Stimulated activated CD4-positive, alpha-beta T cell treated with anti-CD3 and anti-CD28 coated beads, Interleukin-4, amount 100 ng/mL, for 1 hour (primary cell): Measurements from ENCODE around the gene RALGAPA2.

Source experiments
- DNase-seq: peaks from one replicate; pipeline ENCODE4 v3.0.0-alpha.2; 2020

Gene RALGAPA2

DNA sequence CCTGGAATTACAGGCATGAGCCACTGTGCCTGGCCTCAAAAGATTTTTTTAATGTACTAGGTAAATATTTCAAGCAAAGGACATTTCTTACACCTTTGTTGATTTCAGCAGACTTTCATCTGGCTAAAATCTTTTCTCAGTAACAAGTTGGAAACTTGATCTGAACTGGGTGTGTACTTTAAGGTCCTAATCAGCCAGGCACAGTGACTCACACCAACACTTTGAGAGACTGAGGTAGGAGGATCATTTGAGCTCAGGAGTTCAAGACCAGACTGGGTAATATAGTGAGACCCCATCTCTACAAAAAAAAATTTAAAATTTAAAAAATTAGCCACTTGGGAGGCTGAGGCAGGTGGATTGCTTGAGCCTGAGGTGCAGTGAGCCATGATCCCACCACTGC lies 7.0 kb upstream of the RALGAPA2 start:
- DNase-seq, result no peak

DNA sequence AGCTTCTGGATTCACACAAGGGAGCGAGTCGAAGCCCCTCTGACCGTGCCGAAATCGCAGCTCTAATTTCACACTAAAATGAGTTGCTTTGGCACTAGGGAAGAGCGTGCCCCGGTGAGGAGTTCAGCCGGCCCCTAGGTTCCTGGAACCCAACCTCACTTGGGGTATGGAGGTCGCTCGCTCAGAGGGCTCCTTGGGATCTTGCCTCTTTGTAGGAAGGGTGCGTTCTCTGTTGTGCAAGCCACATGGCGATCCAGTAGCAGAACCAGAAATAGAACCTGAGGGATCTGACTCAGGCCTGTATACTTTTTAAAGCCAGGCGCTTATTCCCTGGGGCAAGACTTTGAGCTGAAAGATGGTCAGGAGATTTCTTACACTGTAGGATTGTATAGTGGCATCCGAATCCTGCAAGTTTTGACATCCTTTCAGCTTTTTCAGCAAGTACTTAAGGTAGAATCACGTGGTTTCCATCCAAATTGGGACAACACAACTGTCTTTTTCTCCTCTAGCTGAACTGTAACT lies 861 bp upstream of the RALGAPA2 start:
- no peak for DNase-seq

DNA sequence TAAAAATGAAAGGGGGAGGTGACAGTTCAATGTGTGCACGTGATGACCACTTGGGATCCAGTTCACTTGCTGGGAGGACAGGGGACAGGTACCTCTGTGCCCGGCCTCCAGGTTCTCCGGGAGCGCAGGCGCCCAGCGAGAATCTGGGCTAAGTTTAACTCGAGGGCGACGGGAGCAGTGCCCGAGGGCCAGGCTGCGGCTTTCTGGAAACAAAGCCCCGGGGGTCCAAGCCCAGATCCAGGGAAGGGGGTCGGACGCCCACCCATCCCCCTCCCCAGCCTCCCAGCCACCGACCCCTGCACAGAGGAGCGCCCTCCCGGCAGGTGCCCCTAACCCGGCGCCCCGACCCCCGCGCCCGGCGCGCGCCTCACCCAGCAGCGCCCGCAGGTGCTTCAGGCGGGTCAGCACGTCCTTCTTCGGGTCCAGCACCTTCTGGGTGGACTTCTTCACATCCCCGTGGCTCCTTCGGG lies 405 bp downstream of the RALGAPA2 start:
- no peak for DNase-seq

DNA sequence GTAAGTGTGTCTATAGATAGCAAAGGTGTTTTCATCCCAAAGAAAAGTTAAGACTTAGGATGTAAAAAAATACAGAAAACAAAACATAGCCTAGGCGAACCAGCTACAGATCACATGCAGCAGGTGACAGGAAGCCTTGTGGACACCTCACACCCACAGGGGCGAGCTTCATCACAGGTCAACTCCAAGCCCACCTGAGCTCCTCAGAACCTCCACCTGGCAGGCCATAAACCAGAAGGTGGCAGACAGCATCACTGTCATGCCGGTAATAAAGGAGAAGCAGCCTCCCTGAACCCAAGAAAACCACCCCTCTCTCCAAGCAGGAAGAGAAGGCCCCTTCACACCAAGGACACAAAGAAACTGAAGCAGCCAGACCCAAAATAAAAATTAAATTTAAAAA lies 1.0 kb downstream of the RALGAPA2 start:
- no peak for DNase-seq

DNA sequence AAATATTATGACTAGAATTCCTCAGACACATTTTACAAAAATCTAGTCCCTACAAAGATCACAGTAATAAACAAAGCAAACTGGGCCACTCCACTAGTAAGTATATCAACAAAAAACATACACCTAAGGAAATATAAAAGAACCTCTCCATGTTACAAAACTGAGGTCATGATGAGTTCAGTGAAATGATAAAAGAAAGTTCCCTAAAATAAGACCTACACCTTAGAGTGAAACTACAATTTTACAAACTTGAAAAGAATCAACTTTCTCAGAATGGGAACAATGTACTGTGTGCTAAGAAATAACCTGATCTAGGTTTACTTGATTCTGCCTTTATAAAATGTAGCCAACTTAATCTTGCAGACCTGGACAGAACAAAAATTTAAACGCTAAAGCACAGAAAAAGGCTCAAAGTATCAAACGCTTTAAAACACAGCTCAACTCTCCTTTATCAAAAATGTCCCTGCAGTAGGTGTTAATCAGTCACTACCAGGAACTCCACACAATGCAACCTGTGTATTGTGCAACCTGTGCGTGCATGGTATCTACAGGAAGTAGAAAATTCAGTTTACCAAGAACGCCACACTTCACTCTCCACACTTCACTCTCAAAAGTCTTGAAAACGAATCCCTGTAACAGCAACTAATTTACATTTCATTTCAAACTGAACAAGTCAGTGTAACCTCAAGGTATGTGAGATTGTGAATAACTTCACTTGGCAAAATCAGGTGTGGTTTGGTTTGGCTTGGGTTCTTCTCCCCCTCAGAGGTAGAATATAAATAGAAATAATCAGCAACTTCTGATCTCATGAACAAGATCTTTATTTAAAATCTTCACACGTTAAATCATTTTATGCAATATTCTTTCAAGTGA lies 1.8 kb downstream of the RALGAPA2 start:
- peak; percentile 5 for DNase-seq

DNA sequence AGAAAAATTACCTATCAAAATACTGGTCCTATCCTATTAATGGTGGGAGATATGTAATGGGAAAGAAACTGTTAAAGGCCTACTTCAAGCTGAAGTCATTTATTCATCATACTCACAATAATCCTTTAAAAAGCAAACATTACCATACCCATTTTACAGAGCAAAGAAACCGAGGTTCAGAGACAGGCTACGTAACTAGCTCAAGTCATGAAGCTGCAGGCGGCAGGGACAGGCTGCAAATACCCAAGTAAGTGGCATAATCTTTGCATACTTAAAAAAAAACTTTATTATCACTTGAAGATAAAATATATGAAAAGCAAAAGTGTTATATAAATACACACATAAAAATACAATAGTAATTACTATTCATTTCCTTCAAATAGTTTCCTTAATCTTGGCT lies 2.6 kb downstream of the RALGAPA2 start:
- no peak for DNase-seq

DNA sequence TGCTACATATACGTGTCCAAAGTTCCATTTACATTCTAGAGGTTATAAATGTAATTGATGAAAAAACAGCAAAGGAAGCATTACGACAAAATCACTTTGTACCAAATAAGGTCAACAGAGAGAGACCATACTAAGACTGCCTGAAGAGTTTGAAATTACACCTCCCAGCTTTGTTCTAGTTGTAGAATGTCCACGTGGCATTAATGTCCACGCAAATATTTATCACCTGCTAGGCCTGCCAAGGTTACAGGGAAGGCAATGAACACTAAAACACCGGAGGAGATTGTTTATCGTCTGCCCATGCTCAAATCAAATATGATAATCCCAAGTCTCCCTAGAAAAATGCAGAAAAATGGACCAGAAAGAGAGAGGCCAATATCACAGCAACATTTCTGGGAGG lies 6.2 kb downstream of the RALGAPA2 start:
- DNase-seq, result no peak

DNA sequence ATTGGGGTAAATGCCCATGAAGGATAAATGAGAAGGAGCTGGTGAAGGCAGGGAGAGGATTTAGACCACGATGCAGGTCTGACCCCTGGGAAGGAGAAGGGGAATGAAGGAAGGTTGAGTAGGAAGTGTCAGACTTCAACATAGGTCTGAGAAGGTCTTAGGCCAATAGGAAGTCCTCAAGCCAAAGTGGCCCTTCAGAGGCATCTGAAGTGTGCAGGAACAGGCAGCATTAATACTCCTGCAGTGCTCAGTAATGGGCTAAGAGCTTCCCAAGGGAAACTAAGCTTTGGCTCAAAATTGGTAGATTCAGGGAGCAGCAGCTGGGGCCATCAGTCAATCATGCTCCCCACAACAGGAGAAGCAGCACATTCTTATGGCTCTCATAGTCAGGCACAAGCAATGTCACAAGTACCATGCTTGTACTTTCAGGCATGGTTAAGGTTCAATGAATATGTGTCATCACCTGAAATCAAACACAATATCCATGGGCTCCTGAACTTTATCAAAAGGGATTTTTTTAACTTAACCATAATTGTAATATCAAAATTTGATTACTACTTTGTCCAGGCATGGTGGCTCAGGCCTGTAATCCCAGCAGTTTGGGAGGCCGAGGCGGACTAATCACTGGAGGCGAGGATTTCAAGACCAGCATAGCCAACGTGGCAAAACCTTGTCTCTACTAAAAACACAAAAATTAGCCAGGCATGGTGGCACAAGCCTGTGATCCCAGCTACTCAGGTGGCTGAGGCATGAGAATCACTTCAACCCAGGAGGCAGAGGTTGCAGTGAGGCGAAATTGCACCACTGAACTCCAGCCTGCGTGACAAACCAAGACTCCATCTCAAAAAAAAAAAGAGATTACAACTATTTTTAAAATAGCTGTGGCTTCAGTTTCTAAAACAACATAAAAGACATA lies 9.9 kb downstream of the RALGAPA2 start:
- DNase-seq, result no peak

DNA sequence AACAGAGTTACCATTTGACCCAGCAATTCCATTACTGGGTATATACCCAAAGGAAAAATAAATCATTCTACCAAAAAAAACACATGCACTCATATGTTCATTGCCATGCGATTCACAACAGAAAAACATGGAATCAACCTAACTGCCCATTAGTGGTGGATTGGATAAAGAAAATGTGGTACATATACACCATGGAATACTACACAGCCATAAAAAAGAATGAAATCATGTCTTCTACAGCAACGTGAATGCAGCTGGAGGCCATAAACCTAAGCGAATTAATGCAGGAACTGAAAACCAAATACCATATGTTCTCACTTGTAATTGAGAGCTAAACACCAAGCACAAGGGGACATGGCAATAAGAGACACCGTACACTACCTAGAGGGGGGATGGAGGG lies 12.5 kb downstream of the RALGAPA2 start:
- DNase-seq, result no peak

DNA sequence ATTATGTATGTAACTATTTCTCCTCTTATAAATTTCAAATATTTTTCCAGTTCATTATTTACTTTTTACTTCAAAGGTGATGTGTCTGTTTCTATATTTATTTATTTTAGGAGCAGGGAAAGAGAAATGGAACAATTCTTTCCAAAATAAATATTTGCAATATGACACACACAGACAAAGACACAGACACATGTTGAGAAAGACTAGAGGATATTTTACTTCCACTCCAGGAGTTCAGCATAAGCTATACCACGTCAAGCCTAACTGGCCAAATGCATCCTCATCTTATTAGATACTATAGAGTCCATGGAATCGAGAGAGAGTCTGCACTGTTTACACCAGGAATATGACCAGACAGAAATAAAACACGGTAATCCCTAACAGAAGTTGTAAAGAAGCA lies 13.3 kb downstream of the RALGAPA2 start:
- DNase-seq, result no peak

DNA sequence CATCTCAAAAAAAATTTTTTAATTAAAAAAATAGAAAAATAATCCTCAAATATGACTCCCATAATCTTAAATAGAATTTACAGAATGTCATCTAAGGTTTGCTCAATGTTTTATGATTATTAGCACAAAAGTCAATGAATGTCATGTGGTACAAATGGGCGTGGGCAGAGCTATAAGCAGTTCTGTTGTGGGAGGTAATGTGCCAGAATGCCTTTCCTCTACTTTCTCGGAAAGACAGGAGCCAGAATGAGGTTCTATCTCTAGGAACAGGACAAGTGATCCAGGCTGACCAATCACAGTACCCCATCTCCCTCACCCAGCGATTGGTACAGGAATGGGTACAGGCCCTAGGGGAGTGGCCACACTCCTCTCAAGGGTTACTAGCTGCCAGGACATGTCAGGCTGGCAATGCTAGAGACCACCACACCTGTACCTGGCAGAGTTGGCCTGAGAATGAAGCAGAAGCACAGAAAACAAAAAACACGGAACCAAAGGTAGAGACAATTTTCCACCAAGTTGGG lies 15.1 kb downstream of the RALGAPA2 start:
- no peak for DNase-seq

DNA sequence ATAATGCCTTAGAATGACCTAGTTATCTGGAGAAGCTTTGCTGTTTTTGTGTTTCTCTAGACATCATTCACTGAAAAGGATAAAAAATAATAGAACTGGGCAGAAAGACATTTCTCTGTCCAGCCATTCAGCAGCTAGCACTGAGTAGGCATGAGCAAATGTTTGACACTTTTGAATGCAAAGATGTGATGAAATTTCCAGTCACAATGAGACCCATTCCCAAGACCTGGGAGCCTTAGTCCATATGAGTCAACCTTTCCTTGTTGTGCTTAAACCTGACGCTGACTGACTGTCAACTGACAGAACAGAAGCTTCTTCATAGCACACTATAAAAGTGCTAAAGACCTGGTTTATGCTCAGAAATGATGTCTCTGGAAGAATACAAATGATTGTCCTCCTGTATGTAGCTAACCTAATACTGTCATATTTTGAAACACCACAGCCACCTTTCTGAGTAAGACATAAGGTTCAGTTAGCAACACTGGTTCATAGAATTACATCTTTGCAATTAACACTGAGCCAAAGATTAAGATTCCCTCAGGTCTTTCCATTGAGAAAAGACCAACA lies 17.1 kb downstream of the RALGAPA2 start:
- DNase-seq, result no peak

DNA sequence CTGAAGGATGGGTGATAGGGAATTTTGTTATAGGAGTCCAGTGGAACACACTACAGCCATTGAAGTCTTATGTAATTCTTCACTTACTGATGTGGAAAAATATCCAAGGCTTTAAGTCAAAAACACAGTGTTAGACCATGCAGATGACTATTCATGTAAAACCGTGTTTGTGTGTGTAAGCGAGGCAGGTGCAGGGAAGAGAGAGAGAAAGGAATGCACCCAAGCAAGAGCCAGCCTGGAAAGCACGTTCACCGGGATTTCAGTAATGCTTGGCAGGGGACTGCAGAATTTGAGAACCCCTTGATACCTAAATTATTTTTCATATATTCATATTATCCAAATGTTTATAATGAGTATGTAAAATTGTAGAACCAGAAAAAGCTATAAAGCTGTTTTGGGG lies 17.9 kb downstream of the RALGAPA2 start:
- no peak for DNase-seq

DNA sequence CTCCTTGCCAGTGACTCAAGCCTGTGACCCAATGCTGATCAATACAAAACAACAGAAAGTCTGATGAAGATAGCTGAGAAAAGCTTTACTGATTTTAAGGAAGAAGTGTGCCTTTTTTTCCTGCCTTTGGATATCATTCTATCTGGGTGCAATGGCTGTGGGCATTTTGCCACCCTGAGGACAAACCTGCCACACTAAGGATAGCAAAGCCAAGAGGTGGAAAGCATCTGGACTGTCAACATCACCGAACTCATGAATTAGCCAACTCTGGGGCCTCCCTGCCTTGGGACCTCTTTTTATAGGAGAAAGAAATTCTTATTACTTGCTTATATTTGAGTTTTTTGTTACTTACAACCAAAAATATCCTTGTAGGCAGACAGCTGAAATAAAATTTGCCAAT lies 19.9 kb downstream of the RALGAPA2 start:
- no peak for DNase-seq

DNA sequence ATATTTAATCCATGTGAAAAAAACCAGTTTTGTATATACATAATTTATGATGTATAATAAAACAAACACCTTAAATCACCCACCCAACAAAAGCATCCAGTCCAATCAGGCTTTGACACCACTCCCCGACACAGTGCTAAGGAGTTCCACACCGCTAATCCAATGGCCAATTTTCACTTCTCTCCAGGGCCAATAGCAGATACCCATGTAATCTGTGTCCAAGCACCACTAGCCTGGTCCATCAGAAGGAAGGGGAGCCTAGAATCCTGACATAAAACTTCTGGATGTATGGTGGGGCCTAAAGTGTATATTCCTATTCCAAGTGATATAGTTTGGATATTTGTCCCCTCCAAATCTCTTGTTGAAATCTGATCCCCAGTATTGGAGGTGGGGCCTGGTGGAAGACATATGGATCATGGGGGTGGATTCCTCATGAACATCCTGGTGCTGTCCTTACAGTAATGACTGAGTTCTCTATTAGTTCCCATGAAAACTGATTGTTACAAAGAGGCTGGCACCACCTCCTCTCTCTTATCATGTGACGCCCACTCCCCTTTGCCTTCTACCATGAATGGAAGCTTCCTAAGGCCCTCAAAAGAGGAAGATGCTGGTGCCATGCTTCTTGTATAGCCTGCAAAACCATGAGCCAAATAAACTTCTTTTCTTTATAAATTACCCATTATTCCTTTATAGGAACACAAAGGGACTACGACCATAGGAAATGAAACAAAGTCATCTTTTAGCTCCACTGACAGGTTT lies 20.8 kb downstream of the RALGAPA2 start:
- no peak for DNase-seq

DNA sequence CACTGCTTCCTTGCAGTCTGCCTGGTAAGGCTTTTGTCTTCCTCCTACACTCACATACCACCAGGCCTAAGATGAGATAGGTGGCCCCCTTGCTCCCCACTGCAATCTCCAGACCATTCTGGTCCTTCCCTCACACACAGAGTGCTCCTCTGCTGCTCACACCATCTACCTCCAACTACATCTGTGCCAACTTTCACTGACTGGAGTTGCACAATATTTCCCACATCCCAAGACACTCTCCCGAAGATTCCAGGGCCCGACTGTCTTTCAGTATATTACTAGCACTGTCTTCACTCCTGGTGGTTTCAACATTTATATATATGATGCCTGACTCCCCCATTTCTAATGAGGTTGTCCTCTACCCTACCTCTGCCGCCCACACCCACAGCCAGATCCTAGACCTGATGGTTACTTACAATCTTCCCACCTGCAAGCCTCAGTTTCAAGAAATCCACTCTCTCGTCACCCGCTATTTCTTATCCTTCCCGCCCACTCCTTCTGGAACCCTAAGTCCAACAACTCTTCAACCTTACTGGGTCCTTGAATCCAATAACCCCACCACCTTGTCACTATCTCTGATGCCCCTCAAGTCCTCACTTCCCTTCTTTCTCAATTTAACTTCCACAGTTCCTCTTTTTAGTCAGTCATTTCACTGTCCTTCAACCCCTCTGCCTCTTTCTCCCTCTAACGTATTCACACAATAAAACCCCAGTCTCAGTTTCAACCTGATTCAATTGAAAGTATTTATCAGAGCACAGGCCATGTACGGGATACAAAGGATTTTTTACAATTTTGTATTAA lies 21.6 kb downstream of the RALGAPA2 start:
- no peak for DNase-seq

DNA sequence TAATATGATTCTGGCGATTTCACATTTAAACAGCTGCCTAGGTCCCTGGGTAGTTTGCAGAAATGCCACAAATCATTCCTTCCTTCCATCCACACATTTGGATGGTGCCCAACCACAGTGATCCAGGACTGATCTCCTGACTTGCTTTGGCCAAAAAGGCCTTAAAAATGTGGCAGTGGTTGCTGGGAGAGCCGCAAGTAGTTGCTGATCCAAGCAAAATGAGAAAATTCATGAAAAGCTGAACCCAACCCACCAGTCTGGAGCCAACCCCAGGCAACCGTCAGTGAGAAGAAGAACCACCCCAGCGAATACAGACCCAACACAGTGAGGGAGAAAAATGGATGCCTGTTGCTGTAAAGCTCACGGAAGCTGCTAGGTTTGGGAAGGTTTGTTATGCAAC lies 25.1 kb downstream of the RALGAPA2 start:
- DNase-seq, result no peak

DNA sequence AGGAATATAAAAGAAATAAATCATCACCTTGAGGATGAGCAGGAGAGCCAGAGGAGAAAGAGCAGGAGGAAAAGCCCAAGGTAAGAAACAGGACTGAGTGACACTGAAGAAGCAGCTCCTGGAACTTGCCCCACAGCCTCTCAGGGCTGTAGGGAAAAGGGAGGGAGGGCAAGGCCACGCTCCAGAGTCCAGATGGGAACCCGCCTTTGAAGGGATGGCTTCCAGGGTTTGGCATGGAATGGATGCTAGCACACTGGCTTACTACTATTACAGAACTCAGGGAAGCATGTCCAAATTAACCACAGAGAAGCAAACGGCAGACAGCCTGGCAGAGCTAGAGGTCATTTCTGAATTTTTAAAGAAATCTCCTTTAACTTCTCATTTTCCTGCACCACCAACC lies 26.8 kb downstream of the RALGAPA2 start:
- no peak for DNase-seq

DNA sequence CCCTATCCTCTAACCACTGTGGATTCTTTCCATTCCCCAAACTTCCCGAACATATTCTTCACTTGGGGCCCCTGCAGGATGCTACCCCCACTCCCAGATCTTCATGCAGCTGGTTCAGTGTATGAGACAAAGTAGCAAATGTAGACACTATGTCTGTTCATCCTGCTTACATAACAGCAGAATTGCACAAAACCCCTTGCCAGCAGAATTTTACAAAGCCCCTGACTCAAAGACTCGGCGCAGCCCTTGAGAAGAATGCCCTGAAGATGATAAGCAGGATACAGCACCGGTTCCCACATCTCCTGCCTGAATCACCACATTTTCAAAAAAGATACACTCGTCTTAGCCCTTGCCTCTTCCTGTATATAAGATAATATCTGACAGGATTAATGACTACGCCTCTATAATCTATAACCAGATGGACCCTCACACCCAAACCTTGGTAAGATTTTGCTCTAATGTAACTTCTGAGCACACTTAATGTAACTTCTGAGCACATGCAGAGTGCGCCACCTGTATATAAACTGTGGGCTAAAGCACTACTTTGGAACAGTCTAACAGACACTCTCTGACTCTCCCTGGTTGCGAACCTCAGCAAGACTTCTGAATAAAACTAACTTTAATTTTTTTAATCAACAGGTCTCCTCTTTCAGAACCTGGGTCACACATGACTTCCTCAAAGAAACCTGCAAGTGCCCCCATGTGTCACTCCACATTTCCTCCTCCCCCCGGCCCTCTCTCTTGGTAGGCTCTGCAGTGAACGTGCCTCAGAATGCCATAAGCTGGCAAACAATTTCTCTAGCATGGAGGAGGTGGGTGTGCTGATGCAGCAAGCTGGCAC lies 28.7 kb downstream of the RALGAPA2 start:
- DNase-seq, result no peak

DNA sequence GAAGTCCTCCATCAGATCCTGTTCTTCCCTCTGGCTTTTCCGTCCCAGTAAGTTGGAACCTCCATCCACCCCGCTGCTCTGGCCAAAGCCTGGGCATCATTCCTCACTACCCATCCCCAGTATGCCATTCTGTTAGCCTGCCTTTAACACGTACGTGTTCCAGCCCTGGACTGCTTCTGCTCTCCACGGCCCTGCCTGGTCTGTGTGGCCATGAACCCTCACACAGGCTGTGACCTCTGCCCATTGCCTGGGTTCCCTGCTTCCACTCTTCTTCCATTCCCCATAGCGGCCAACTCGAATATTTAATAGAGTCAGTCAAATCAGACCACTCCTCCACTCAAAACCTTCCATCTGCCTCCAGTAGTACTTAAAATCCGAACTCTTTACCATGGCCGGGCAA lies 29.4 kb downstream of the RALGAPA2 start:
- DNase-seq, result no peak
